OCI-LY3 (cell line): Measurements from ENCODE around the gene KCTD13.

Experiments
- H2AFZ ChIP-seq: fragments of 200-600, 300-600 bp; shearing (Covaris generic); 2 replicates; pipeline ENCODE4 v1.6.0; 2014; ENCODE audit warnings: antibody characterized with exemption, low read depth, low read length
- H3K27ac ChIP-seq: fragments of 200-600, 300-600 bp; sonication (generic); 2 replicates; pipeline ENCODE4 v1.5.1; 2014; ENCODE audit warnings: mild to moderate bottlenecking, low read length, moderate library complexity, mixed read lengths
- H3K27me3 ChIP-seq: fragments of 200-600, 300-600 bp; sonication (generic); 2 replicates; pipeline ENCODE4 v1.6.1; 2014; ENCODE audit warnings: low read depth, low read length, mixed read lengths
- H3K36me3 ChIP-seq: fragments of 200-600, 300-600 bp; sonication (generic); replicated peaks from 2 replicates; pipeline ENCODE3; 2014; ENCODE audit warnings: low read depth, low read length, mixed read lengths
- H3K4me1 ChIP-seq: fragments of 300-600, 200-600 bp; sonication (generic); 2 replicates; pipeline ENCODE4 v1.6.1; 2014; ENCODE audit warnings: low read length, mixed read lengths
- H3K4me2 ChIP-seq: fragments of 200-600, 300-600 bp; sonication (generic); 2 replicates; pipeline ENCODE4 v1.6.1; 2014; ENCODE audit warnings: low read length, mixed read lengths
- H3K4me3 ChIP-seq: fragments of 300-600, 200-600 bp; sonication (generic); 2 replicates; pipeline ENCODE4 v1.5.1; 2014; ENCODE audit warnings: antibody characterized with exemption, mild to moderate bottlenecking, low read length, moderate library complexity
- H3K79me2 ChIP-seq: fragments of 300-600, 200-600 bp; shearing (Covaris generic); 2 replicates; pipeline ENCODE4 v1.6.1; 2014; ENCODE audit warnings: mild to moderate bottlenecking, low read length, mixed read lengths
- H3K9ac ChIP-seq: fragments of 300-600, 200-600 bp; shearing (Covaris generic); 2 replicates; pipeline ENCODE4 v1.6.0; 2014; ENCODE audit warnings: mild to moderate bottlenecking, low read length, moderate library complexity
- H3K9me3 ChIP-seq: fragments of 200-600, 300-600 bp; shearing (Covaris generic); 2 replicates; pipeline ENCODE4 v1.6.1; 2014; ENCODE audit warnings: low read length, mixed read lengths; ENCODE audit not compliant: insufficient read depth
- H4K20me1 ChIP-seq: fragments of 200-600, 300-600 bp; sonication (generic); 2 replicates; pipeline ENCODE4 v1.6.1; 2016; ENCODE audit warnings: low read length, mixed read lengths; ENCODE audit not compliant: insufficient read depth
- CTCF ChIP-seq: fragments of 200-600, 300-600 bp; sonication (generic); IDR thresholded peaks from 2 replicates; pipeline ENCODE4 v1.5.1; 2014; ENCODE audit warnings: antibody characterized with exemption, low read length, low read depth
- EZH2phosphoT487 ChIP-seq: fragments of 200-600 bp; shearing (Covaris generic); IDR thresholded peaks from 2 replicates; pipeline ENCODE4 v1.6.1; 2018; ENCODE audit warnings: antibody characterized with exemption, mixed run types, low read depth

Gene KCTD13

GRCh38 chr16:29858974-29859373 is 67.1 kb downstream of the KCTD13 start:
- Histone ChIP-seq H3K9ac (no peak overlapping the region), H3K79me2 (peaks cover 10% of the 10 kb centered on the region), H2AFZ (no peak overlapping the region), H3K4me2 (no peak overlapping the region), H4K20me1 (no peaks in the 10 kb centered on the region), H3K4me3 (no peak overlapping the region), H3K36me3 (peaks cover 3% of the 10 kb centered on the region), H3K4me1 (peaks cover 9% of the 10 kb centered on the region), H3K27ac (no peak overlapping the region), H3K9me3 (no peaks in the 10 kb centered on the region), H3K27me3 (no peaks in the 10 kb centered on the region)
- TF ChIP-seq CTCF (no peak), EZH2phosphoT487 (no peak)

GRCh38 chr16:29858149-29858849 is 67.7 kb downstream of the KCTD13 start:
- Histone ChIP-seq H3K4me2 (no peak overlapping the region), H2AFZ (no peak overlapping the region), H3K27ac (no peak overlapping the region), H3K4me3 (no peak overlapping the region), H3K9me3 (no peaks in the 10 kb centered on the region), H3K27me3 (no peaks in the 10 kb centered on the region), H3K9ac (no peak overlapping the region), H4K20me1 (no peaks in the 10 kb centered on the region), H3K79me2 (peaks cover 10% of the 10 kb centered on the region), H3K36me3 (peaks cover 3% of the 10 kb centered on the region), H3K4me1 (peaks cover 6% of the 10 kb centered on the region)
- TF ChIP-seq CTCF, result no peak
- TF ChIP-seq EZH2phosphoT487, result no peak

GRCh38 chr16:29857133-29857760 is 68.8 kb downstream of the KCTD13 start:
- Histone ChIP-seq H3K79me2 (peaks cover 5% of the 10 kb centered on the region), H2AFZ (no peak overlapping the region), H3K9me3 (no peaks in the 10 kb centered on the region), H3K4me2 (no peak overlapping the region), H3K4me3 (no peak overlapping the region), H3K36me3 (peaks cover 3% of the 10 kb centered on the region), H3K4me1 (peaks cover 4% of the 10 kb centered on the region), H3K27me3 (no peaks in the 10 kb centered on the region), H4K20me1 (no peaks in the 10 kb centered on the region), H3K27ac (no peak overlapping the region), H3K9ac (no peak overlapping the region)
- no peak for TF ChIP-seq EZH2phosphoT487
- no peak for TF ChIP-seq CTCF
